ENCODE measurements around the gene GLI1.

- TF ChIP-seq CTCF (IDR thresholded peaks at IDR 0.05) (no peak), POLR2A (IDR thresholded peaks at IDR 0.05) (peak in 1 of 4 donors; percentile 29)
These were observed 18.4 kb downstream of the GLI1 start for GRCh38 chr12:57477710-57478681.

Data from esophagus squamous epithelium (tissue), 4 donors.